GM19239 (cell line): ENCODE results near the gene SPRR5.

Experiments
- DNase-seq: peaks from one replicate; pipeline ENCODE4 v3.0.0; 2011; ENCODE audit warnings: low spot score; ENCODE audit not compliant: insufficient read length
- FAIRE-seq: peaks from 2 replicates; lab custom pipeline; 2011; peaks lifted over from hg19 to GRCh38; lab: Jason Lieb, UNC

SPRR5 gene

DNA sequence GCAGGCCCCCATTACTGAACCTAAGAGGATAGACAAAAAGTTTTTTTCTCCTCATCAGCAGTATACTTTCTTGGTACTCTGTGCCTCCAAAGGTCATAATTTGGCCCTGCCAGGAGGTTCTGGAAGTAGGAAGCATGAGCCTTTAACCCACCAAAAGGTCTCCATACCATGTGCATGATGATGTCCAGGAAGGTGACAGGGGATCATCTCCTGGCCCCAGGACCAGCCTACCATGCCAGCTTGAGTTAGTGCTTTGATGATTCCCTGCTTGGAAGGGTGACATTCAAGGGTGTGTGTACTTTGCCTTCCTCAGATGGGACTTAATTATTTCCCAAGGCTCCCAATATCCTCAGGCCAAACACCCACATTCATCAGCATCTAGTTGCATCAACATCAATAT, 30.6 kb downstream of the SPRR5 start:
- FAIRE-seq, result no peak

DNA sequence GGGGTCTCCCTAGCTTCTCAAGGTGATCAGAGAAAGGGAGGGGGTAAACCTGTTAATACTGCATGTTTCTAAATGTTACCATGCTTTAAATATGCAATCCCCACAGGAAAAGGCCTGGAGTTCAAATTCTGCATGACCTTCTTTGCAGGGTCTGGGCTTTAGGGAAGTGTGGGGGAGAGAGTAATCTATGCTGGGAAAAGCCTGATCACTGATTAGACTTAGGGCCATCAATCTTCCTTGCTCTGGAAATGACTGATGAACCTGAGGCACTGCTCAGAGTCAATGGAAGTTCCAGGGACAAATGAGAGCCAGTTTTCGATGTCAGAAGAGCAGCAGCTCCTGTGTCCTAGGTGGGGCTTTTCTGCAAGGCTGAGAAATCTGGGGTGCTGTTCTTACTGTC, 33.7 kb downstream of the SPRR5 start:
- FAIRE-seq (no peak), DNase-seq (no peak)

More for the DNA sequence above, 30.6 kb downstream of the SPRR5 start:
- no peak for DNase-seq

DNA sequence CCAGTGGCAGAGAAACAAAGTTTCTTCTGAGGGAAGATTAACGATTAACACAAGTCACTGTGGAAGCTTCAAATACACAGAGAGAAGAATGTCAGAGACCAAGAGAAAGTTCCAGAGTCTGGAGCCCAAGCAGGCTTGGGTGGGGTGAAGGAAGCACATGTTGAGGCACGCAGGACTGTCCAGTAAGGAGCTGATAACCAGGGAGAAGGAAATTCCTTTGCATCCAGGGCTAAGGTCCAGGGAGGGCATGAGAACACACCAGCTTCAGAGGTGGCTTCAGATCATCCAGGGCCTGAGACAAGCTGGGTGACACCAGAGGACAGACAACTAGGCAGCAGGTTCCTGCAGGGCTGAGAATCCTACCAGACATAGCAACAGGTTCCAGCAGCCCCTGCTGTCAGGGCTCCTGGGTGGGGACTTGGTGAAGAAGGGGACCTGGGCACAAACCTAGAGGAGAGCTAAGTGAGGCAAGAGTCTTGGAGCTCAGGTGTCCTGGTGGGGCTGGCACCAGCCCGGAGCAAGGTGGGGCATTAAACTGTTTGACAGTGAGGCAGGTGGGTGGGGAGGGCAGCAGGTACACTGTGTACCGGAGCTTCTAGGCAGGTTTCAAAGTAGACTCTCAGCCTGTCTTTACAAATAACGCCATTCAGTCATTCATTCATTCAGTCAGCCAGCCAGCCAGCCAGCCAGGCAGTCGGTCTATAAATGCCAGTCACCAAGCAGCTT, 34.3 kb downstream of the SPRR5 start:
- FAIRE-seq (no peak), DNase-seq (no peak)

DNA sequence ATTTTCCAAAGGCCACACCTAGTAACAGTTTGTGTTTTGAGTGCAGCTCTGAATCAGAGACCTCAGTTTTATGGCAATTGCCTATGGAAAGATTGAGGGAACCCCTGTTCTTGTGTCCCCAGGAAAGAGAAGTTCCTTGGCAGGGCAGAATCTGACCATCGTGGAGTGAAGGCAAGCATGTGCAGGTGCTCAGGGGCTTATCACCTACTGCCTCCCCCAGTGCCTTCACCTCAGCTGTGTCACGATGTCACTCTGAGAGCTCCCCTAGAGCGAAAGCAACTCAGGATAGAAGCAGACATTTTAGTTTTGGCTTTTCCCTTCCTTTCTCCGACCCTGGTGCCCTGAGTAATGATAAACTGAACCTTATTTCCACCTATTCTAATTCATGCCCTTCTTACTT, 35.1 kb downstream of the SPRR5 start:
- DNase-seq (no peak), FAIRE-seq (no peak)

DNA sequence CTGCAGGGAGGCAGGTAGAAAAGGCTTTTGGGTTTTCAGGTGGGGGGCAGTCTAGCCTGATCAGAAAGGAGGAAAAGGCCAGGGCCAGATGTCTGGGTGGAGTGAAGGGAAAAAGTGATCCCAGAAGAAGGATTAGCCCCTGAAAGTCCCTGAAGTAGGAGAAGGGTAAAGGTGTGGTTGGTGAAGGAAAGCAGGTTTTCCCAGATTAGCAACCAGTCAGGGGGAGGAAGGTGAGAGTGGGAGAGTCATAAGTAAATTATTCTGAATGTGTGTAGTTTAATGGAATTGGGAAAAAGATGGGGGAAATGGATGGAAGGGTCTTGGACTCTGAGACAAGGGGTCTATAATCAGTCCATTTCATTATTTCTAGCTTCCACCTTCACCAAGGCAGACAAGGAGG, 36.2 kb downstream of the SPRR5 start:
- FAIRE-seq (no peak), DNase-seq (no peak)

DNA sequence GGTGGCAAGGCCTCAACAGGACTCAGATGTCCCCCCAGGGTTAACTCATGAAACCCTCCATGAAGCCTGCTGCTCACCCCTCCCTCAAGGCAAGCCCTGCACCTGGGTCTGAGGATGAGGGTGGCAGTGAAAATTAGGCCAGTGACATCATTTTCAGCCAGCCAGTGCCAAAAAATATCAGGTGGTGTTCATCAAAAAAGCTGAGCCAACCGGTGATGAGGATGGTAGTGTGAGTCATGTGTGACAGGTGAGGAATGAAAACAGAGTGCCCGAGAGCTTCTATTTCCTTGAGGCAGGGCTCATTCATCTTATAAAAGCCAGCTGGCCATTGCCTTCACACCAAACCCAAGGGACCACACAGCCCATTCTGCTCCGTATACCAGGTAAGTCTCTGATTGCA, 36.7 kb downstream of the SPRR5 start, which contains the start of gene SPRR1A:
Gene SPRR1A, plus strand, starts transcription at position 339 of the 400 bp plus-strand sequence. CDS start 1,150 bp downstream, outside the sequence.
- DNase-seq (no peak), FAIRE-seq (no peak)

DNA sequence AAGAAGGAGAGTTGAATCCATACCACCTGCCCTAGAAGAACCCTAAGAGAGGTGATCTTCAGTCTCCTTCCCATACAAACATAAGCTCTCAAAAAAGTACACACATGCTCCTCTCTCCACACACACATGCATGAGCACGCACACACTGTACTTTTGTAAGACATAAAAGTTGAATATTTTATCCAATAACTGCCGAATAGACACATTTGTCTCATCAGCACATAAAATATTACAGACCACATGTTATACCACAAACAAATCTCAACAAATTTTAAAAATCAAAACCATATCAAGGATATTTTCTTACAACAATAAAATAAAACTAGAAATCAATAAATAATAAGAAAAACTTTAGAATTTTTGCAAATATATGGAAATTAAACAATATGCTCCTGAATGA, 39.6 kb downstream of the SPRR5 start:
- DNase-seq, result no peak
- no peak for FAIRE-seq

DNA sequence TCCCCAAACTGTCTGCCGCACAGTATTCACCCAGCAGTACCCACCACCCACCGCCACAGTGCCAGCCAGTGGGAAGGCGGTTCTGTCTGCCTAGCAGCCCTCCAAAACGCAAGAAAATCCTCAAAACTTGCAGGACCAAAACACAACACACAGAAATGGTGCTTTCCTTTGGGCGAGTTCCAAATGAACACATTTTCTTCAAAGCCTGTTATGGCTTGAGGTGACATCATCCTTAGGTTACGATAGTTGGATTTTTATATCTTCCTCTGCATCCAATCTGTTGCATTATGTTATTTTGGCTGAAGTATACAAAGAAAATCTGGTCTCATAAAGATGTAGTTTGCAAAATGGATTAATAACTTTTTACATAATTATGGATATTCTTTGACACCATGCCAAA, 46.2 kb downstream of the SPRR5 start:
- FAIRE-seq, result no peak

DNA sequence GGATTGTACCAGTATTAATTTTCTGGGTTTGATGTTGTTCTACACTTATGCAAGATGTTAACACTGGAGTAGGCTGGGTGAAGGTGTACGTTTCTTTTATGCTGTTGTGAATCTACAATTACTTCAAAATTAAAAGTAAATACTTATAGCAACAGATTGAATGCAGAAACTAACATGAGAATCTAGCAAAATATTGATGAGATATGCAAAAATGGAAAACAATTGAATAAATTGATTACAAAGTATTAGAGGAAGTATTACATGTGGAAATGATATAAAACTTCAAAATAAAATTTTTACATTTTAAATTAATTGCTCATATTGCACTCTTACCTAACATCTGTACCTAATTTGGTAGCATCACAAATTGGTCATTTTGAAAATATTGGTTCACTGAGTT, 48.8 kb downstream of the SPRR5 start:
- no peak for FAIRE-seq
- no peak for DNase-seq

More for the DNA sequence above, 46.2 kb downstream of the SPRR5 start:
- no peak for DNase-seq

DNA sequence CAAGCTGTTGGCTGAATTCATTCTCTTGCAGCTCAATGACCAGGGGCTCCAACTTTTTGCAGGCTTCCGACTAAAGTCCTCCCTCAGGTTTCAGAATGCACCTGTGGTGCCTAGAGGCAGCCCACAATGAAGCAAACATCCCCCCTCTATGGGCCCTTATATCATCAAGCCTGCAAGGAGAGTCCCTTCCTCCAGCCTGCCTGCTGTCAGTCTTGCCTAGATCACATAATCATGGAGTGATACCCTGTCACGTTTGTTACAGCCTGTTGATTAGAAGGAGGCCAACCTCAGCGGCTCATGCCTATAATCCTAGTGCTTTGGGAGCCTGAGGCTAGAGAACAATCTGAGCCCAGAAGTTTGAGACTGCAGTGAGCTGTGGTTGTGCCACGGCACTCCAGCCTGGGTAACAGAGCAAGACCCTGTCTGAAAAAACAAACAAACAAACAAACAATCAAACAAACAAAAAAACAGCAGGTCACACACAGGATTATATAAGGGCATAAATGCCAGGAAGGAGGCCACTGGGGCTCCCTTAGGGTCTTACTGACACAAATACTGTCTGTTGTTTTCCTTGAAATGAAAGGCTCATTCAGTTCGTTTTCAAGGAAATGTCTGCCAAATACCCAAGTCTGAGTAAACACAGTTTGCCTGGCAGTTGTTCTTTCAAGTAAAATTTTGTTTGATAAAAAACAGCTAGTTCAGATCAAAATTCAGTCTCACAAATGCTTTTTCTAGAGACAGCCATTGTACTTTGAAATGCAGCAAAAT, 49.8 kb downstream of the SPRR5 start:
- FAIRE-seq (no peak), DNase-seq (no peak)

DNA sequence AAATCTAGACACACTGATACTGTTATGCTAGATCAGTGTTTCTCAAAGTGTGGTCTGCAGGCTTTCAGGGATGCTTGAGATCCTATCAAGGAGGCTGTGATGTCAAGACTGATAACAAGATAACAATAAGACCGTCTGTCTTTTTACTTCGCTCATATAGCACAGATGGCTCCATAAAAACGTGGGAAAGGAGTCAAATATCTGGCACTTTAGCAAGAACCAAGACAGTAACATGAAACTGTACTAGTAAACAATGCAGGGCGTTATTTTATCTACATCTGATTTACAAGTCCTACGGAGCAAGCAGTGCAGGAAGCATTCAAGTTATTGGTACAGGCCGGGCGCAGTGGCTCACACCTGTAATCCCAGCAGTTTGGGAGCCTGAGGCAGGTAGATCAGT, 50.9 kb downstream of the SPRR5 start:
- FAIRE-seq, result no peak

DNA sequence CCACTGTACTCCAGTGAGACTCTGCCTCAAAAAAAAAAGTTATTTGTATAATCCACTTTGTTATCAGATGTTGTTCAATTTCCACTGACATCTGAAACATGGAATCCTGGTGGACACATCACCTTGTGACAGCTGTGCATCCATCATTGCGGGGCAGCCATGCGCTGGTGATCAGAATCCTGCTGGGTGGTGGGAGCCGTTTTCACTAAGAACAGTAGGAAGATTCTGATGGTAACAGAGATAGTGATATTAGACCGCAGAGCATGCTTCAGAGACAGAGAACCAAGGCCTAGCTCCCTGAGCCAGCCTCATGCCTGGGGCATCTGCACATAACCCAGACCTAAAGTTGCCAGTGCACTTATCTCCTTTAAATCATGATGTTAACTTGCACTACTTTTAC, 51.5 kb downstream of the SPRR5 start:
- DNase-seq (no peak), FAIRE-seq (no peak)

More for the DNA sequence above, 50.9 kb downstream of the SPRR5 start:
- DNase-seq, result no peak
